GM19372 (cell line): ENCODE data around the gene ISLR2.

Experiments used
- ATAC-seq: cut with Tn5 transposase; IDR thresholded peaks from one replicate; pipeline ENCODE4 v1.9.1; 2021; ENCODE audit warnings: mild to moderate bottlenecking, low read depth, moderate library complexity; ENCODE audit not compliant: unreplicated experiment

The ISLR2 gene

DNA sequence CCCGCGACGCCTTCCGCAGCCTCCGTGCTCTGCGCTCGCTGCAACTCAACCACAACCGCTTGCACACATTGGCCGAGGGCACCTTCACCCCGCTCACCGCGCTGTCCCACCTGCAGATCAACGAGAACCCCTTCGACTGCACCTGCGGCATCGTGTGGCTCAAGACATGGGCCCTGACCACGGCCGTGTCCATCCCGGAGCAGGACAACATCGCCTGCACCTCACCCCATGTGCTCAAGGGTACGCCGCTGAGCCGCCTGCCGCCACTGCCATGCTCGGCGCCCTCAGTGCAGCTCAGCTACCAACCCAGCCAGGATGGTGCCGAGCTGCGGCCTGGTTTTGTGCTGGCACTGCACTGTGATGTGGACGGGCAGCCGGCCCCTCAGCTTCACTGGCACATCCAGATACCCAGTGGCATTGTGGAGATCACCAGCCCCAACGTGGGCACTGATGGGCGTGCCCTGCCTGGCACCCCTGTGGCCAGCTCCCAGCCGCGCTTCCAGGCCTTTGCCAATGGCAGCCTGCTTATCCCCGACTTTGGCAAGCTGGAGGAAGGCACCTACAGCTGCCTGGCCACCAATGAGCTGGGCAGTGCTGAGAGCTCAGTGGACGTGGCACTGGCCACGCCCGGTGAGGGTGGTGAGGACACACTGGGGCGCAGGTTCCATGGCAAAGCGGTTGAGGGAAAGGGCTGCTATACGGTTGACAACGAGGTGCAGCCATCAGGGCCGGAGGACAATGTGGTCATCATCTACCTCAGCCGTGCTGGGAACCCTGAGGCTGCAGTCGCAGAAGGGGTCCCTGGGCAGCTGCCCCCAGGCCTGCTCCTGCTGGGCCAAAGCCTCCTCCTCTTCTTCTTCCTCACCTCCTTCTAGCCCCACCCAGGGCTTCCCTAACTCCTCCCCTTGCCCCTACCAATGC, 45.1 kb downstream of the ISLR2 start:
- ATAC-seq: no peak

DNA sequence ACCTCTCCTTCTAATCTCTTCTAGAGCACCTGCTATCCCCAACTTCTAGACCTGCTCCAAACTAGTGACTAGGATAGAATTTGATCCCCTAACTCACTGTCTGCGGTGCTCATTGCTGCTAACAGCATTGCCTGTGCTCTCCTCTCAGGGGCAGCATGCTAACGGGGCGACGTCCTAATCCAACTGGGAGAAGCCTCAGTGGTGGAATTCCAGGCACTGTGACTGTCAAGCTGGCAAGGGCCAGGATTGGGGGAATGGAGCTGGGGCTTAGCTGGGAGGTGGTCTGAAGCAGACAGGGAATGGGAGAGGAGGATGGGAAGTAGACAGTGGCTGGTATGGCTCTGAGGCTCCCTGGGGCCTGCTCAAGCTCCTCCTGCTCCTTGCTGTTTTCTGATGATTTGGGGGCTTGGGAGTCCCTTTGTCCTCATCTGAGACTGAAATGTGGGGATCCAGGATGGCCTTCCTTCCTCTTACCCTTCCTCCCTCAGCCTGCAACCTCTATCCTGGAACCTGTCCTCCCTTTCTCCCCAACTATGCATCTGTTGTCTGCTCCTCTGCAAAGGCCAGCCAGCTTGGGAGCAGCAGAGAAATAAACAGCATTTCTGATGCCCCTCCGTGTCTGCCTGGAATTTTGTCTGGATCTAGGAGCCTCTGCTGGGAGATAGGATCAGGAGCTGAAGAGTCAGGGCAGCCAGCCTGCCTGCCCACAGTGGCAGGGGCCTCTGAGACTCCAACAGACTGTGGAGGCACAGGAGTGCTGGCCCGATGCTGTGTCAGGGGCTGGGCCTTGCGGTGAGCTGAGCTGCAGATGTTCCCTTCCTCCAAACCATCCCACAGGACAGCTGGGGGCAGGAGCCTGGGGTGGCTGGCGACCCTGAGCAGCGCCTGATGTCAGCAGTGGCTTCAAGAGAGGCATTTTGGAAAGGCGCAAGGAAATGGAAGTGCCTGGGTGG, 46.2 kb downstream of the ISLR2 start:
- no peak for ATAC-seq

DNA sequence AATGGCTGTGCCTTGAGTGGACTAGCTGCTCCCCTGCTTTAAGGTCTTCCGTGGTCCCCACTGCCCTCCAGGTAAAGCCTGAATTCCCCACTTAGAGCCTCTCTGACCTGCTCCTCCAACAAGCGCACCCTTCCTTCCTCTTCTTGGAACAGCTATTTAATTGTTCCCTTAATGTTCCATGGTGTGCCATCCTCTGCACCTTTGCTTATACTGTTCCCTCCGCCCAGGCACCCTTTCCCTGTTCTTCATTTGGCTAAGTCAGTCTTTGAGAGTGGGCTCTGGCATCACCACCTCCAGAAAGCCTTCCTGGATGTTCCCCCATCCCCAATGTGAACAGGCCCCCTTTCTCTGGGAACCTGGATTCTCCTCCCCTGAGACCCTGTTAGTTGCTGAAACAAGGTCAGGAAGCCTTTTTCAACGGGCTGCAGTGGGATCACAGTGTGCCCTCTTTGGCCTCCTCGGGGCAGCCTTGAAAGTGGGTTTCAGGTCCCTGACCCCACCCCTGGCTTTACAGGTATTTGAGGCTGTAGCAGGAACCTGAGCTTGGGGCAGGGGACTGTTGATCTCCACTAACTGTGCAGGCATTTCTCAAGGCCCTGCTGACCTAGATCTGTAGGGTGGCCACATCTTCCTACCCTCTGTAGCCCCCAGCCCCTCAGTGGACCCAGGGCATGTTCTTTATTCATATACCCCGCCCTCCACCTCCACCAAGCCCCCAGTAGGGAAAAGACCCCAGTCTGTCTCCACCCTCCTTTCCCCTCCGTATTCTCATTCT, 48.1 kb downstream of the ISLR2 start:
- ATAC-seq: no peak

DNA sequence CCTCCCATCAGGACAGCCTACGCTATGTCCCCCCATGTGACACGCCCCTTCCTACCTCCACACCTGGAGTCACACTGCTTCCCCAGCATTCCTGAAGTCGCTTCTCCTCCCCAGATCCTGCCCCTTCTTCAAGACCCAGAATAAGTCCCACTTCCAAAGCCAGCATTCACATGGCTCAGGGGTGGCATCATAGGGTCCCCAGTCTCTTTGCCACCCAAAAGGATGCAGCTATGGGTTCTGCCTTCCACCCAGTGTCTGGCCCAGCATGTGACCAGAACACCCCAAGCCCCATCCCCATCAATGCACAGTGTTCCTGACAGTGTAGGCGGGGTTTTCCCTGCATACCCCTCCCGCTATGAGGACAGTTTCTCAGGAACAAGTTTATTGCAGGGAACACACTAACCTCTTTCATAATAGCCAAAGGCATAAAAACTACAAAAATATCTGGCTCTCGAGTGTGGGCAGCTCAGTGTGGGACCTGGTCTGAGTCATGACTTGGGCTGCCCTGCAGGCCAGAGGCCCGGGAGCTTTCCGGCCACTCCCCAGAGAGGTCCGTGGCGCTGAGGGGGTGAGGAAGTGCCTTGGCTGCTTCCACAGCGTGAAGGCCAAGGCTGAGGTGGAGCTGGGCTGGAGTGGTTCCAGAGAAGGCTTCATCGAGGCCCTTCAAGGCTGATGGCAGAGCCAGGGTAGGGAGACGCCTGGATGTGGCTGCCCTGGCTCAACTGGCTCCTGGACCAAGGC, 48.9 kb downstream of the ISLR2 start:
- ATAC-seq: no peak

DNA sequence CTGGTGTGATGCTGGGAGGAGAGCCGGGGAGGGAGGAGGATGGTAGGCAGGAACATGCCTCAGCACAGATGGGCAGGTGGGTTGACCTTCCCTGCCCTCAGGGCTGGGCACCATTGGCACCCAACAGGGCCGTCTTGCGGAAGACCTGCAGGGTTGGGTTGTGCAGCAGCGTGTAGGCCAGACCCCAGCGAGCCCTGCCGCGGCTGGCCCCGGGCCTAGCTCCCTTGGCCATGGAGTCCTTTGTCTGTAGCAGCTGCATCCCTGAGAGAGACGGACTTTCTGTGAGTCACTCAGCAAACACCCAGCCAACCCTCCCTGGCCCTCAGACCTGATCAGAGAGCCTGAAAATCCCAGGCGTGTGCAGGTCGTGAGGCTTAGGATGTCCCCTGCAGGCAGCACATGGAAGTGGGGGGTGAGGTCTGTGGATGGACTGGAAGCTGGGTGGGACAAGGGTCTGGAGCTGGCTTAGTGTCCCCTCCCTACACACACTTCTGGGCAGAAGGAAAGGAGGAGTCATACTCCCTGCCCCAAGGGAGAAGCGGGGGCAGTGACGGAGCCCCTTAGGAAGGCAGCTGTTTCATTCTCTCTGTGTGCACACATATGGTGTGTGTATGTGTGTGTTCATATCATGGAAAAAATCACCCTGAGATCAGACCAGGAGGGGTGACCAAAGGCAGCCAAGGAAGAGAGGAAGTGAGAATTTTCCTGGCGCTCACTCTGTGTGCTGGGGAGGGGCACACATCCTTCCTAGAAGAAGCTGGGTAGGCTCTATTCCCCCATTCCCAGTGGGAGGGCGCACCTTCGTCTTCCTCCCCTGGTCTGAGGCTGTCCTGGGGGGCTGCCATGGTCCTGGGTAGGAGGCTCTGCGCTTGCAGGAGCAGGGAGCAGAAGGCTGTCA, 49.8 kb downstream of the ISLR2 start:
- ATAC-seq: no peak

DNA sequence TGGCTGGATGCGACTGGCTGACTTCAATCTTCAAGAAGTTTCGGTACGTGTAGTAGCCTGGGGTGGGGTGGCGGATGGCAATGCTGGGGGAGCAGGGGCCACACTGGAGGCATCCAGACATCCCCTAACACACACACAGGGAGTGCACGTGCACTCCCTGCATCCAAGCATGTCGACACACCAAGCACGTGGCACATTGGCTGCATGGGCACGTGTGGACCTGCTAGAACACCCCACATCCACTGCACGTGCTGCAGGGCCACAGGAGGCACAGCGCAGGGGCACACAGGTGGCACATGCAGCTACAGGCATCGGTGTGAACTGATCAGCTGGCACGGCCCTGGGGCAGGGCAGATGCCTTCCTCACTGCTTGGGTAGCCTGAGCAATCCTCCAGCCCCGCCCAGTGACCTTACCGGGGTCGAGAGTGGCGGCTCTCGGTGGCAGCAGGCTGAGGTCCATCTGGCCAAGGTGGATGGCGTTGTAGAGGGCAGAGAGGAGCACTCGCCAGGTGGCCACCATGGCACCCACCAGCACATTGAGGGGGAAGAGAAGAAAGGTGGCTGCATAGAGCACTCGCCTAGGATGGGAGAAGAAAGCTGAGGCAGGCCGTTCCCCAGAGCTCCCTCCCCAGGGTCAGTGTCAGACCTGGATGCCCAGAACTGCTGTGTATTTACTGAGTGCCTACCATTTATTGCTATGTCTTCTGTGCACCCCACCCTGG, 50.7 kb downstream of the ISLR2 start:
- ATAC-seq: no peak

DNA sequence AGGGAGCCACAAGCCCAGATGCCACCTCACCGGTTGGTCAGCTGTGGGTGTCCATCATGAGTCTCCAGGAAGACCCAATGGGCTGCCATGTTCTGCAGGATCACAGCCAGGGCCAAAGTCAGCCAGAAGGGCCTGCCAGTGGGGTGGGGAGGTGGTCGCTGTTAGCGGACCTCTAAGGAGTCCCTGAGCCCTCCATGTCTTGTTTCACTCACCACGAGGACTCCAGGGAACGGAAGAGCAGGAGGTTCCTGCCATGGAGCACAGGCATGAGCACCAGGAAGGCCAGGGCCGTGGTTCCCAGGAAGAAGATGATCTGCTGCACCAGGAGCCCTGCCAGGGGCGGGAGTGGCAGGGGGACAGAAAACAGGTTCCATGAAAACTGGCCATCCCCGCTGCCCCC, 51.7 kb downstream of the ISLR2 start:
- ATAC-seq: no peak

DNA sequence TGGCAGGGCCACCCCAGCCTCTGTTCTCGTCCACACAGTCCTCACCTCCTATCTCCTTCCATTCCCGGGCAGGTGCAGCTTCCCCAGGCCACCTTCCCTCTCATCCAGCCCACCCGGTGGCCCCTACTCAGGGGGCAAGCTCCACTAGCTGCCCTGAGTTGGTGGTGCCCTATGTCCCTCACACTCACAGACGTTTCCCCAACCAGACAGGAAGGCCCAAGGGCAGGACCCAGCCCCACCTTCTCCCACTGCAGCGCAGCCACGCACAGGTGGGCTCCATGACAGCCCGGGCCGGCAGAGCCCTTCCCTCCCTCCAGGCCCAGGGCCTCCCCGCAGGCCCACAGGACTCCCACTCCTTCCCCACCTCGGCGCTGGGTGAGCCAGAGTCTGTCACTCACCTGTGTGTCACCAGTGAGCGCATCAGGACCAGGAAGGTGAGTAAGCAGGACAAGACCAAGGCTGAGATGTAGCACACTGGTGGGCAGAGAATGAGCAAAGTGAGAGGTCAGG, 54.3 kb downstream of the ISLR2 start:
- no peak for ATAC-seq

DNA sequence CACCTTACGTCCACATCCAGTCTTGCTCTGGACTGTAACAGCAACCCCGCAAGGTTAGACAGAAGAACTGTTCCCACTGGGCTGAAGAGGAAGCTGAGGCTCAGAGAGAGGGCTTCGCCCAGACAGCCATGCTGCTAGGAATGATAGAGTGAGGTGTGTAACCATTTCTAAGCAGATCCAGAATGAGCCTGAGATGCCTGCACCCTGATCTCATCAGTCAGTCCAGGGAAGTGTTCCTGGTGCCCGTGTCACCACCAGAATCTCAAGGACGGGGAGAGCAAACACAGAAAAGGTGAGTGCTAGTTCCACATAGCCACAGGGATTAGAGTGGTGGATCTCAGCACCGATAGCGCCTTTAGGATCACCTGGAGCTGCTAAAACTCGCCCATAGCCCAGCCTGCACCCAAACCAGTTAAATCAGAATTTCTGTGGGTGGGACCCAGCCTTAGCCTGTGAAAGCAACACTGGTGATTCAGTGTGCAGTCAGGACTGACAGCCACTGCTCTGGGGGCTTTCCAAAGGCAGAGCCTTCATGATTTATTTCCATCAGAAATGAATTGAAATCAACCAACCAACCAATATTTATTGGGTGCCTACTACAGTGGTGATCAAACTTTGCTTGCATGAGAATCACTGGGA, 55.4 kb downstream of the ISLR2 start:
- ATAC-seq: no peak
